Common myeloid progenitor, CD34-positive (primary cell): ENCODE data around the gene PFKL.

ENCODE experiments used
- CTCF ChIA-PET: fragments of 350-600 bp; sonication (Branson Sonifier 250); formaldehyde crosslinking; loops from one replicate; lab custom pipeline; 2021; ENCODE audit warnings: antibody characterized with exemption; lab: Charles Lee
- POLR2A ChIA-PET: fragments of 350-600 bp; sonication (Branson Sonifier 250); formaldehyde crosslinking; loops from one replicate; lab custom pipeline; 2021; ENCODE audit warnings: antibody characterized with exemption; lab: Charles Lee
- DNase-seq, 3 donors: peaks; one replicate each; pipeline versions ENCODE4 v3.0.0 to v3.0.0-alpha.2; 2013
- H3K27ac ChIP-seq, 2 experiments: 1 replicate in 1 of 2; 2 replicates in 1 of 2; pipeline ENCODE4 v1.7.0; 2013; ENCODE audit warnings: inconsistent platforms in 2 of 2, low read length in 2 of 2, mild to moderate bottlenecking in 2 of 2, low read depth in 1 of 2, moderate library complexity in 1 of 2; ENCODE audit not compliant: severe bottlenecking in 2 of 2, insufficient read depth in 1 of 2, poor library complexity in 1 of 2
- H3K27me3 ChIP-seq, 5 experiments: replicated peaks in 2 of 5; 1 replicate in 3 of 5; 2 replicates in 2 of 5; pipeline versions ENCODE4 v1.6.1 to v1.7.0; 2013; ENCODE audit warnings: low read length in 4 of 5, mild to moderate bottlenecking in 2 of 5, moderate library complexity in 2 of 5, inconsistent platforms in 1 of 5; ENCODE audit not compliant: insufficient read depth in 5 of 5, control insufficient read depth in 4 of 5
- H3K36me3 ChIP-seq, 4 experiments: 1 replicate in 2 of 4; 2 replicates in 2 of 4; pipeline versions ENCODE4 v1.6.1 to v1.7.0; 2013; ENCODE audit warnings: low read length in 3 of 4, control low read depth in 1 of 4, mild to moderate bottlenecking in 1 of 4; ENCODE audit not compliant: control insufficient read depth in 4 of 4, insufficient read depth in 4 of 4
- H3K4me1 ChIP-seq, 4 experiments: 1 replicate in 3 of 4; 2 replicates in 1 of 4; pipeline versions ENCODE4 v1.6.1 to v1.7.1; 2013; ENCODE audit warnings: low read length in 3 of 4, mild to moderate bottlenecking in 3 of 4, control low read depth in 1 of 4, inconsistent platforms in 1 of 4, moderate library complexity in 1 of 4; ENCODE audit not compliant: control insufficient read depth in 4 of 4, insufficient read depth in 4 of 4; ENCODE audit errors: control extremely low read depth in 1 of 4
- H3K4me3 ChIP-seq, 7 experiments: 1 replicate in 4 of 7; 2 replicates in 3 of 7; pipeline versions ENCODE4 v1.5.1 to v1.7.0; 2013; ENCODE audit warnings: mild to moderate bottlenecking in 7 of 7, low read length in 6 of 7, moderate library complexity in 6 of 7, inconsistent platforms in 2 of 7, low read depth in 2 of 7, control low read depth in 1 of 7; ENCODE audit not compliant: insufficient read depth in 4 of 7, control insufficient read depth in 1 of 7; ENCODE audit errors: extremely low read depth in 1 of 7
- H3K9me3 ChIP-seq, 5 experiments: 1 replicate in 4 of 5; 2 replicates in 1 of 5; pipeline versions ENCODE4 v1.6.1 to v1.7.1; 2013; ENCODE audit warnings: low read length in 4 of 5, mild to moderate bottlenecking in 2 of 5, inconsistent platforms in 1 of 5, low read depth in 1 of 5, moderate library complexity in 1 of 5; ENCODE audit not compliant: control insufficient read depth in 4 of 5, insufficient read depth in 2 of 5; ENCODE audit errors: control extremely low read depth in 1 of 5
- WGBS: methylation state at CpG from one replicate; pipeline ENCODE4 v1.1.5; 2013; ENCODE audit not compliant: insufficient coverage; 5-methylcytosine and 5-hydroxymethylcytosine counted together

Gene PFKL

GRCh38 chr21:44332383-44332782 lies 32.5 kb downstream of the PFKL start:
- H3K27me3 ChIP-seq: no peaks in the 10 kb centered on the region
- DNase-seq: no peak
- POLR2A ChIA-PET: no interaction called here
- no peak overlapping the region for H3K27ac ChIP-seq
- CTCF ChIA-PET: no interaction called here
- no peaks in the 10 kb centered on the region for H3K9me3 ChIP-seq
- H3K4me3 ChIP-seq: no peak overlapping the region
- WGBS: 98% methylated on average over 17 of the region's 17 CpGs
- H3K36me3 ChIP-seq: peaks cover 0 to 30% (median 15%) of the 10 kb centered on the region in 4 experiments
- H3K4me1 ChIP-seq: no peaks in the 10 kb centered on the region

DNA sequence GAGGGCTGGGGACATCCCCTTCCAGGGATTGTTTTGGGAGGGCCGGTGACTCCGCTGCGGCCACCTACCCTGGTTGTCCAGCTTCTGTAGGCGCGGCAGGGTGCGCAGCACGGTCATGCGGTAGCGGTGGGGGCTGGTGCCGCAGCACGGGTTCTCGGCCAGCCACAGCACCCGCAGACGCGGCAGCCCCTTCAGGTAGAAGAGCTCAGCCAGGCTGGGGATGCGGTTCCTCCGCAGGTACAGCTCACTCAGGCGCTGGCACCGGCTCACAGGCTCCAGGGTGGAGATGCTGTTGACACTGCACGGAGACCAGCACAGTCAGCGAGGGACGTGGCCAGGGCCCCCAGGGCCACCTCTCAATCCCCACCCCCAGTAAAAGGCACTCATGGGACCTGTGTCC lies 33.1 kb downstream of the PFKL start:
- WGBS: over 99% methylated on average over 21 of the region's 22 CpGs
- H3K36me3 ChIP-seq: peaks cover 0 to 25% (median 11%) of the 10 kb centered on the region in 4 experiments
- H3K4me3 ChIP-seq: no peak overlapping the region
- ChIA-PET CTCF (interaction anchor here (1.1 kb wide), 1 partner anchor 9 kb away, joined by 3 read pairs; no protein-coding TSS in a partner anchor), POLR2A (interaction anchor here (0.9 kb wide), 1 partner anchor 111 kb away, joined by 3 read pairs; no protein-coding TSS in a partner anchor)
- H3K27ac ChIP-seq: no peak overlapping the region
- no peaks in the 10 kb centered on the region for H3K9me3 ChIP-seq
- DNase-seq: no peak
- no peaks in the 10 kb centered on the region for H3K27me3 ChIP-seq
- H3K4me1 ChIP-seq: peaks cover 0 to 1% (median under 1%) of the 10 kb centered on the region in 4 experiments

GRCh38 chr21:44333509-44334328 lies 33.9 kb downstream of the PFKL start:
- no peaks in the 10 kb centered on the region for H3K9me3 ChIP-seq
- H3K27ac ChIP-seq: no peak overlapping the region
- 96% methylated on average over 45 of the region's 45 CpGs for WGBS
- peaks cover 0 to 25% (median 10%) of the 10 kb centered on the region in 4 experiments for H3K36me3 ChIP-seq
- CTCF ChIA-PET: interaction anchor here (1.1 kb wide), 1 partner anchor 9 kb away, joined by 3 read pairs; no protein-coding TSS in a partner anchor
- POLR2A ChIA-PET: interaction anchor here (0.9 kb wide), 1 partner anchor 110 kb away, joined by 3 read pairs; no protein-coding TSS in a partner anchor
- H3K27me3 ChIP-seq: no peaks in the 10 kb centered on the region
- no peak overlapping the region for H3K4me3 ChIP-seq
- DNase-seq: no peak
- H3K4me1 ChIP-seq: peaks cover 0 to 6% (median 6%) of the 10 kb centered on the region in 4 experiments

- 92% methylated on average over 12 of the region's 26 CpGs for WGBS
- no peak for DNase-seq
- H3K27me3 ChIP-seq: no peaks in the 10 kb centered on the region
- ChIA-PET POLR2A (no interaction called here), CTCF (no interaction called here)
- no peak overlapping the region for H3K27ac ChIP-seq
- no peak overlapping the region for H3K4me3 ChIP-seq
- no peaks in the 10 kb centered on the region for H3K9me3 ChIP-seq
- H3K36me3 ChIP-seq: peaks cover 0 to 18% (median 9%) of the 10 kb centered on the region in 4 experiments
- peaks cover 0 to 7% (median 6%) of the 10 kb centered on the region in 4 experiments for H3K4me1 ChIP-seq
Measured at GRCh38 chr21:44334329-44335030, 34.6 kb downstream of the PFKL start.

DNA sequence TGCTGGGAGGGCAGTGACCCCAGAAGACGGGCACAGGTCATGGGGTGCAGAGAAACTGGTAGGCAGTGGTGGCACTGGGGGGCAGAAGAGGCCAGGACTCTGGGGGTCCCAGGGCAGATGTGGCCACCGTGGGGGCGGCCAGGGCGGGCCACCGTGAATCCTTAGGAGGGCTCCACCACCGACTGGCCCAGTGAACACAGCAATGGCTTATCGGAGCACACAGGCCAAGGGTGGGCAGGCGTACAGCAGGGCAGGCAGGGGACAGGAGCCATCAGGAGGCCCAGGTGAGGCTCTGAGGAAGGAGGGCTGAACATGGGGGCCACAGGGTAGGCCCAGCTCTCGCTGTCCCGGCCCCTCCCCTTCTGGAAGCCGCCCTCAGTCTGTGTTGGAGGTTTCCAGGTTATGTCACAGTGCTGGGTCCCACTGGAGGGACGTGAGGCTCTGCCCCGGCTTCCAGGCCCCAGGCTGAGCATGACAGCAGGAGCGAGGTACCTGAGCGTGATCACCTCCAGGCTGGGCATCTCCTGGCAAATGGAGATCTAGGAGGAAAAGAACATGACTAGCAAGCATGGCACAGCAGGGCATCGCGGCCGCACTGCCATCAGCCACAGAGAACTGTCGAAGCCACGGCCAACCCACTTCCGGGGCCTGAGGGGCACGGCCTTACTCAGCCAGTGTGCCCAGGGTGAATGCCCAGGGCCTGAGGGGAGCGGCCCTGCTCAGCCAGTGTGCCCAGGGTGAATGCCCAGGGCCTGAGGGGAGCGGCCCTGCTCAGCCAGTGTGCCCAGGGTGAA lies 35.6 kb downstream of the PFKL start:
- ChIA-PET CTCF (no interaction called here), POLR2A (no interaction called here)
- Histone ChIP-seq H3K27ac (no peak overlapping the region), H3K27me3 (no peaks in the 10 kb centered on the region), H3K4me1 (peaks cover 9 to 17% (median 16%) of the 10 kb centered on the region in 4 experiments), H3K36me3 (peaks cover 0 to 17% (median 8%) of the 10 kb centered on the region in 4 experiments), H3K9me3 (no peaks in the 10 kb centered on the region), H3K4me3 (no peak overlapping the region)
- DNase-seq: no peak
- WGBS: 94% methylated on average over 18 of the region's 24 CpGs

- ChIA-PET CTCF (interaction anchor here (1.5 kb wide), 1 partner anchor 40 kb away, joined by 4 read pairs; no protein-coding TSS in a partner anchor), POLR2A (no interaction called here)
- no peak for DNase-seq
- Histone ChIP-seq H3K27ac (no peak overlapping the region), H3K4me3 (no peak overlapping the region), H3K4me1 (peaks cover 9 to 22% (median 20%) of the 10 kb centered on the region in 4 experiments), H3K9me3 (no peaks in the 10 kb centered on the region), H3K36me3 (peaks cover 0 to 15% (median 6%) of the 10 kb centered on the region in 4 experiments), H3K27me3 (no peaks in the 10 kb centered on the region)
- 100% methylated on average over 1 of the region's 3 CpGs for WGBS
Measured at GRCh38 chr21:44337449-44337848, 37.6 kb downstream of the PFKL start.
